GM11168 (cell line): ENCODE measurements around the gene COL4A1.
"Not testable (repeated sequence)": the region's sequence is repeated elsewhere in the genome, so short reads cannot be mapped to it uniquely, and the experiment has no call there.

ENCODE experiments used
- in situ Hi-C: fragments of 300-500 bp; cut with MboI; formaldehyde crosslinking; loops from one replicate; pipeline ENCODE4 v1.12.0; 2022; ENCODE audit warnings: low sequenced_read_pairs; ENCODE audit not compliant: unreplicated experiment

Gene COL4A1

DNA sequence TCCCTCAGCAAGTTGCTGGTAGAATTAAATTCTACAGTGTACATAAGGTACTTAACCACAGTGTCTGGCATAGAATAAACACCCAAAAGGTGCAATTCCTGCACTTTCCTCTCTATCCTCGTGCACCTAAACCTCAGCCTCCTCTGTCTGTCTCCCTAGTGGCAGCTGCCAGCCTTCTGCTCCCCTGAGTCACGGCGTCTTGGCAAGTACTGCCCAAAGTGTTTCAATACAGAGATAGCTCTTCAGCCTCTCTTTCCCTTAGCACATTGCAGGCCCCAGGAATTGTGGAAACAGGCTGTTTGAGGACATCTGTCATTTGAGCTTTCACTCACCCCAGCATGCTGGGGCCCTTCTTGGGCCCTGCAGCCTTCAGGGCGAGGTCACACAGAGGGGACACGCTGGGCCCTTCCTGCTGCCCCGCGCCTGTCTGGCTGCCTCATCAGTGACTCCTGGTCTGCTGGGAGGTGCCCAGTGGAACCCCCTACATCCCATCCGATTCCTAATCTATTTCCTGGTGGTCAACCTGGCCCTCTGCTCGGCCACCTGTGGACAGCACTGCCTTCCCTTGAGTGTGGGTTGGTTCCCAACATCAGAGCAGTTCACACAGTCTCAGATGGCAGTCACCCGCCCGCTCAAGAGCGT, 19.4 kb upstream of the COL4A1 start:
- in situ Hi-C loops: no loop called here

DNA sequence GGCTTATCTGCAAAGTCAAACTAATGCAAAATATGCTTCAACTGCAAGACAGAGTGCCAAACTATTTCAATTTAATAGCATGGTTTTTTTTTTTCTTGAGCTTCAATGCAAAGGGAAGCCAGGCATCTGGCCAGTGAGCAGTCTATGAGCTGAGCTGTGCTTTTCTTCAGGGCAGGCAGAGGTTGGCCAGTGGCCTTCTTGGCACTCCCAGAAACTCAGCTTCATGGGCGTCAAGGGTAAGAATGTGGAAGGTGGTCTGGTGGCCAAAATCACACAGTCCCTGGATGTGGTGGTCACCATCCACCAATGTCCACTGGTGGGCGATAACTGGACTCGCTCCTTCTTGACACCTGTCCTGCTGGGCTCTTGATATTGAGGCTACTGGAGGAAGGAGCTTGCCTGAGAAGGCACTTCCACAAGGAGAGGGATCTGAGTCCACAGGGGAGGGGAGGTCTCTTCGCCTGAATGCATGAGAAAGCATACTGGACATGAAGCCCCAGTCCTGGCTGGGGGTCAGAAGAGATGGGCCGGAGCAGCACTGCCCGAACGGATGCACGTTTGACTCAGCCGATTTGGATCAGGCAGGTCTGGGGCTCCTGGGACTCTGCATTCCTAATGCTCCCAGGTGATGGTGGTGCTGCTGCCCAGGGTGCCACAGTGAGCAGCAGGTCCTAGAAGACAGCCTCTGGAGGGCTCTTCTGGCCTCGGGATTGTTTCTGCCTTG, 17.2 kb upstream of the COL4A1 start:
- in situ Hi-C loops: no loop called here

DNA sequence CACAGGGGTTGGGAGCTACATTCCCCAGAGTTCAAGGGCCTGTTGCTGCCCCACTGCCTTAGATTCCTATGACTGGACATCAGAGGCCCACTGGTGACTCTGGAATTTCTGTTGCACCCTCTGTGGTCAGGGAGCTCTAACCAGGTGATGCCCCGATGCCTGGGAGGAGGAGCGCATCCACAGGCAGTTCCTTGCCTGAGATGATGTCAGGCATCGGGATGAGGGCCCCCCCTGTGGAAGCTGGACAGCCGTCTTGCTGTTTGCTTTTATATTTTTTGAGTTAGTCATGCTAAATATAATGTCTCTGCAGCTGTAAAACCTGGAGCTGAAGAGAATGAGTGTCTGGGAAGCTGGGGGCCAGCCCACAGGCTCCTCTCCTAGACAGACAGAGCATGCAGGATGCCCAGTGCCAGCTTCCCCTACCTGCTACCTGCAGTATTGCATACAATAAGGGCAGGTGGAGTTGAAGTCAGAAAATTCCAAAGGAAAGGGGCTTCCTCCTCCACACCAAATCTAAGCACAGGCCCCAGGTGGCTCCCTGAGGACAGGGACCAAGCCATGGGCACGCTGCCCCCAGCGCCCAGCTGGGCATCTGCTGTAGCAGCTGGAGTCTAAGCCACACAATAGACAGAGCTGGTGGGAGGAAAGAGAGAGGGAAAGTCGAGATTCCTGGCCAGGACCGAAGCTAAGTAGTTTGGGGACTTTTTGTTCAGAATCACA, 16.4 kb upstream of the COL4A1 start:
- in situ Hi-C loops: no loop called here

DNA sequence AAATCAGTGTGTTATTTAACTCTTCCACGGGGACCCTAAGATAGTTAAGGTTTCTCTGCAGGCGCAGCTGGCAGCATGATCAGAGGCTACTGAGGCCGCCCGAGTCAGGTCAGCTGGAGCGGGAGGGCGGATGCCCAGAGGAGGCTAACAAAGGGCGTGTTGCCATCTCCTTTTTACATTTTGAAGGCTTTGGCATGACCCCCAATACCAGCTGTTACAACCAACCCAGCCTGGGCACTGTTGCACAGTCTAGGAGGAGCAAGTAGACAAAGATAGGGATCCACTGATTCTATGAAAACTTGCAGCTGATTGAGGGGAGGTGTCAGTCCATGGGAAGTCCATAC, 15.8 kb upstream of the COL4A1 start:
- in situ Hi-C loops: no loop called here

DNA sequence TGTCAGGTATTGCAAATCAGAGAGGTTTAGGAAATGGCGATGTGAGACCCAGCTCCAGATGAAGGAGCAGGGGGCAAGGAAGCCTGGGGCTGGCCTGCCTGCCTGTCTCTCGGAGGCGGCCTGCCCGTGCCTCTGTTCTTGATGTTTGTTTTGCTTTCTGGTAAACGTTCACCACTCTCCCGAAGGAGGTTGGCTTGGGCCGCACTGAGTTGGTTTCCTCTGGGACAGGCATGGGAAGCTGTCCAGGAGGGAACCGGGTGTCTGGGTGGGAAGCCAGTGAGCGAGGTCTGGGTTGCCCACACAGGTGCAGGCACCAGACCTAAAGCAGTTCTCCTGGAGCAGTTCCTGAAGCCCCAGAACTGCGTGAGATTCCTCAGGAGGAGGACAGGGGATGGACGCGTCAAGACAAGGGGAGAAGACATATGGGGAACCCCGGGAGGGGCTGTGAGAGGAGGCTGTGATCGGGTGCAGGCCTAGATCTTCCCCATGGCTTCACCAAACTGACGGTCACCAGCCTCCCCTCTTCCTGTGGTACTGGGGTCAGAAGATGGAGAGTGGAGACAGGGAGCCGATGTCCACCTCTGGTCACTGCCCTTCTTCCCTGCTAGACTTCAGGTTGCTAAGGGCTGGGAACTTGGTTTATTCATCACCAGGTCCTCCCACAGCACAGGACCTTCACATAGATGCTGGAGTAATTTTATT, 15.3 kb upstream of the COL4A1 start:
- in situ Hi-C loops: no loop called here

GRCh38 chr13:110321573-110321972, 14.6 kb upstream of the COL4A1 start:
- in situ Hi-C loops: not testable (repeated sequence)

DNA sequence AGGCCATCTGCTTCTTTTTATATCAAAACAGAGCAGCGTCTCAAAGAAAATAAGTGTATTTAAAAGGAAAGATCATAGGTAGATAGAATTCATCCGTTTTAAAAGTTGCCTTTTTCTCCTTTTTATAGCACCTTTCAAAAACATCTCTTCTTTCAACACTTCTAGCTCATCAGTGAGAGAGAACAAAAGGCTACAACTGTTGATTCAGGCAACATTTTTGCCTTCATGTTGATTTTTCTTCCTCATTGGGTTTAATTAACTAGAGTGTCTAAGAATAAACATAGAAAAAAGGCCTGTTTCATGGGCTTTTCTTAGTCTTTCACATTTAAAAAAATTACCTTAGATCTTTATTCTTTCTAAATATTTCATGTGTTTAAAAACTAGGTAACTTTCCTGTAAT, 13.7 kb upstream of the COL4A1 start:
- in situ Hi-C loops: no loop called here

GRCh38 chr13:110319774-110320509, 13.0 kb upstream of the COL4A1 start:
- in situ Hi-C loops: no loop called here

DNA sequence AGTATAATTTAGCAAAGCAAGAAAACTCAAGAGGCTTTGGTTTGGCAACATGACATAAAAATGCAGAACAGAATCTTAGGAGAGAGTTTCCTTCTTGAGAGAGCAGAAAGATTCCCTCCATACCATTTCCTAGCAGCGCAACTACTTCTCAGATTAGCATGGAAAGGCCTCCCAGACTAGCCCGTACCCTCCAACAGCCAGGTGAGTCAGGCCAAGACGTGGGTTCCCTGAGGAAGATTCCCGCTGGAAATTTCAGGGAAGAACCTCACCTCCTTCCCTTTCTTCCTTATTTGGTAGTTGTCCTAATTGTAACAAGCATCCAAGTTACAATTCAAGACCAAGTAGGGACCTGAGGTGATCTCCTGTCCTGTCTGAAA, 12.4 kb upstream of the COL4A1 start:
- in situ Hi-C loops: no loop called here

DNA sequence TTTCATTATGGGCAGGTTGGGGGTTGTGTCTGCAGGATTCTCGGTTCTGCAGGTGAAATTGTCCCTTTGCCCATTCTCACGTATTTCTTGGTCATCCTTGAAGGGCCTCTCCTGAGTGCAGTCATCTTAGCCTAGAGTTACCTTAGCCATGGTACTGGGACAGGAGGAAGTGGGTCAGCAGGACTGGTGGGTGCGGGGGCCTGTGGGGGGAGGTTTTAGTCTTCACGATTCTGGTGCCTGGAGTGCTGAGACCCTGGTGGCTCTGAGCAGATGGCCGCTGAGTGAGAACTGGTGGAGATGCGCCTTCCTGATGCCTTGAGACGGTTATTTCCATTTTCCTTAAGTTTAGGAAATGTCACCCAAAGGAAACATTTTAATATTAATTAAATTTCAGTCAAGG, 12.0 kb upstream of the COL4A1 start:
- in situ Hi-C loops: no loop called here

DNA sequence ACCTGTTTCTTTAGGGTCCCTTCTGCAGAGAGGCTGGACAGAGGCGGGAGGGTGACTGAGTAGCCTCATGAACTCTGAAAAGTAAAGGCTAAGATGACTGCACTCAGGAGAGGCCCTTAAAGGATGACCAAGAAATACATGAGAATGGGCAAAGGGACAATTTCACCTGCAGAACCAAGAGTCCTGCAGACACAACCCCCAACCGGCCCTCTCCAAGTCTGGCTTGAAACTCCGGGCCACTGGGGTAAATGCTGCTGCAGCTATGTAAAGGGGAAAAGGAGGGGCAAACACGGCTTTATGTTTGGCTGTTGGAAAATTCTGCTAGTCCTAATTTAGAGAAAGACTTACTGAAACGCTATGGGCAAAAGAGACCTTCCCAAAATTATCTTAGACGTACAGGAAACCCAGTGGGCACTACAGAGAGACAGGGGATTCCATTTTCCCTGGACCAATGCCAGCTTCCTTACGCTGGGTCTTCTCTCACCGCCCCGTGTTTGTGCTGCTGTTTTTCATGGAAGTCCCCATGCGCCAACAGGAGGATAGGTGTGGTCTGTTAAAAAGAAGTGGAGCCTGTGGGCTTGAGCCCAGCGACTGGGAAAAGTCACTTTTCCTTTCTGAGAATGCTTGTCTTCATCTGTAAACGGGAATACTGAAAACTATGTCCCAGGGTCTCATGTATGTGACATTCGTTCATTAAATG, 10.7 kb upstream of the COL4A1 start:
- in situ Hi-C loops: no loop called here

- in situ Hi-C loops: no loop called here
Observed at GRCh38 chr13:110317093-110317492, 10.1 kb upstream of the COL4A1 start.

GRCh38 chr13:110316196-110316595, 9.2 kb upstream of the COL4A1 start:
- in situ Hi-C loops: no loop called here

GRCh38 chr13:110314516-110315245, 7.7 kb upstream of the COL4A1 start:
- in situ Hi-C loops: no loop called here

DNA sequence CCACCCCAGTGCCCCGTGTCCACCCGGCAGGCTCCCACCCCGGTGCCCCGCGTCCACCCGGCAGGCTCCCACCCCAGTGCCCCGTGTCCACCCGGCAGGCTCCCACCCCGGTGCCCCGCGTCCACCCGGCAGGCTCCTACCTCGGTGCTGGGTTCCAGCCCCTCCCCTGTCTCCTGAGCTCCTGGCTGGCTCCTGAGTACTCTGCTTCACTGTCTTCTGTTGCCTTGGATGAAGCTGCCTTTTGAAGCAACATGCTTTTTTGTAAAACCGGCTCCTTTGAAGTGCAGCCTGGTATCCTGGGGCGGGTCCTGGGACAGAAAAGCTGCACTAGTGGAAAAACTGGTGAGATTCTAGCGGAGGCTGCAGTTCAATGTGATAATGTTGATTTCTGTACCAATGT, 6.8 kb upstream of the COL4A1 start:
- in situ Hi-C loops: not testable (repeated sequence)

DNA sequence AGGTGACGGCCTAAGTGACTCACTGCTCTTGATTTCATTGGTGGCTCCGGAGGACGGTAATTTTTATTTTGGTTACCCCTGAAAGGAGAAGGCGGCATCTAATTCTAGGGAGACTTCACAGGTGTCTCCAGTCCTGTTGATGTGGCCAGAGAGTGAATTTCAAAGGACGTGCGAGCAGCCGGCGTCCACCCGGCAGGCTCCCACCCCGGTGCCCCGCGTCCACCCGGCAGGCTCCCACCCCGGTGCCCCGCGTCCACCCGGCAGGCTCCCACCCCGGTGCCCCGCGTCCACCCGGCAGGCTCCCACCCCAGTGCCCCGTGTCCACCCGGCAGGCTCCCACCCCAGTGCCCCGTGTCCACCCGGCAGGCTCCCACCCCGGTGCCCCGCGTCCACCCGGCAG, 6.3 kb upstream of the COL4A1 start:
- in situ Hi-C loops: not testable (repeated sequence)

GRCh38 chr13:110312339-110313031, 5.5 kb upstream of the COL4A1 start:
- in situ Hi-C loops: no loop called here

DNA sequence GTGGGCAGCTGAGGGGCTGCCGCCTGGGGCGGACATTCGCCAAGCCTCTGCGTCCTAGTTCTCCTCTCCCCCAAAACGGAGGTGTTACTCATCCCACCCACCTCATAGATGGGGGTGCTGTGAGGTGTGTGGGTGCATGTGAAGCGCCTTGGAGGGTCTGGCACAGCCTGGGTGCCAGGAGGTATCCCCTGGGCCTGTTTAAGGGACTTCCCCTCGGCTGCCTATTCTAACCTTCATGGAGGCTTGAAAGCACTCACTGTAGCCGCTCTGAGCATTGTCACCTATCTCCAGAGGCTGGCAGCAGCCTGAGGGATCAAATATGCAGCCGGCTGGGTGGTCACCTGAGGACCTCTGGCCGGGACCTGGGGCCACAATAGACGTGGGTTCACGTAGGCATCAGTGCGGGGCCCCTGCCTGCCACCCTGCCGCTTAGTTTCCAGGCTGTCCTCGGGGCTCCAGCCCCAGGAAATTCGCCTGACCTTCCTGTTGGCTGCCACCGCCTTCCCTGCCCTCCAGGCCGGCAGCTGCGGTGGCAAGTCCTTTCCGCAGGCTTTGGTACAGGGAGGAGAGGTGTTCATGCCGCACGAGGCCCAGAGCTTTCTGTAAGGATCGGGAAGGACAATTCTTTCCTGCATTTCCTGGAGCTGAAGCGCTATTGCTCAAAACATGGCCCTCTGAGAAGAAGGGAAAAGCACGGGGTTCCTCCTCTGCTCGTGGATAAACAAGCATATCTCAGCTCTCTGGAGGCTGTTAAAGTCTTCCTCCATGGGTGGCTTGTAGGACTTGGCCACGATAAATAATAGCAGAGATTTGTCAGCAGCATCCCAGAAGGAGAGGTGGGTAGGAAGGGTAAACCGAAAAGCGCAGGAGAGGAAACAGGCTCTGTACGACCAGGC, 4.7 kb upstream of the COL4A1 start:
- in situ Hi-C loops: no loop called here
